AG04450 (cell line): ENCODE measurements around the gene ATN1. TPM values are rescaled to one million over a fixed set of nuclear protein-coding genes. Genes with fewer than 3 reads are reported as not detected.

Experiments used
- CTCF ChIA-PET: fragments of 300-600, 350-600 bp; formaldehyde crosslinking; extraction: SDS; loops from one replicate; lab custom pipeline; 2022; ENCODE audit warnings: antibody characterized with exemption, inconsistent platforms; lab: Charles Lee
- POLR2A ChIA-PET: fragments of 350-600 bp; formaldehyde crosslinking; extraction: SDS; loops from one replicate; lab custom pipeline; 2021; ENCODE audit warnings: antibody characterized with exemption, inconsistent platforms; lab: Yijun Ruan, JAX
- DNase-seq: peaks from one replicate; pipeline ENCODE4 v3.0.0-alpha.2; 2011; ENCODE audit warnings: low read depth, low spot score
- H3K27ac ChIP-seq: one replicate; pipeline ENCODE4 v1.5.1; 2012; ENCODE audit warnings: low read depth, low read length, control low read depth
- H3K27me3 ChIP-seq: one replicate; pipeline ENCODE4 v1.6.0; 2012; ENCODE audit warnings: low read length; ENCODE audit not compliant: control insufficient read depth, insufficient read depth
- H3K4me3 ChIP-seq: 2 replicates; pipeline ENCODE4 v1.5.1; 2011; ENCODE audit warnings: mild to moderate bottlenecking, low read depth, low read length, control low read depth
- H3K9me3 ChIP-seq: 2 replicates; pipeline ENCODE4 v1.5.1; 2012; ENCODE audit warnings: low read length; ENCODE audit not compliant: control insufficient read depth, insufficient read depth
- polyA plus RNA-seq: library from polyadenylated mRNA; depleted of rRNA; stranded (reverse); fragments of >200 nt; gene quantifications from 2 replicates; pipeline ENCODE4 v1.2.3, GENCODE V29; 2011
- TF ChIP-seq, protein P1 (sequence below): IDR thresholded peaks from 2 replicates; pipeline ENCODE4 v1.5.1; 2011; ENCODE audit warnings: low read depth, low read length, control low read depth, inconsistent platforms

The ATN1 gene
- polyA plus RNA-seq, 1 experiment, result 11.2 TPM

DNA sequence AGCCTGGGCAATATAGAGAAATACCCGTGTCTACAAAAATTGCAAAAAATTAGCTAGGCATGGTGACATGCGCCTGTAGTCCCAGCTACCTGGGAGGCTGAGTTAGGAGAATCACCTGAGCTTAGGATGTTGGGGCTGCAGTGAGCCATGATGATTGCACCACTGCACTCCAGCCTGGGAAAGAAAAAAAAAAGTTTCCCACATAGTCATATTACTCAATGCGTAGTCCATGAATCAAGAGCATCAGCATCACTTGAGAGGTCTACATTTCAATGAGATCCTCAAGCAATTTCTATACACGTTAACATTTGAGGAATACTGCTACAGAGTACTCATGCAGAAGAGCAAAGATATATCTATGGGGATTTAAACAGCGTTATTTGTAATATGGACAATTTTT lies 28.3 kb upstream of the ATN1 start:
- H3K27me3 ChIP-seq, result no peaks in the 10 kb centered on the region
- H3K27ac ChIP-seq, result no peak overlapping the region
- TF ChIP-seq, protein P1, sequence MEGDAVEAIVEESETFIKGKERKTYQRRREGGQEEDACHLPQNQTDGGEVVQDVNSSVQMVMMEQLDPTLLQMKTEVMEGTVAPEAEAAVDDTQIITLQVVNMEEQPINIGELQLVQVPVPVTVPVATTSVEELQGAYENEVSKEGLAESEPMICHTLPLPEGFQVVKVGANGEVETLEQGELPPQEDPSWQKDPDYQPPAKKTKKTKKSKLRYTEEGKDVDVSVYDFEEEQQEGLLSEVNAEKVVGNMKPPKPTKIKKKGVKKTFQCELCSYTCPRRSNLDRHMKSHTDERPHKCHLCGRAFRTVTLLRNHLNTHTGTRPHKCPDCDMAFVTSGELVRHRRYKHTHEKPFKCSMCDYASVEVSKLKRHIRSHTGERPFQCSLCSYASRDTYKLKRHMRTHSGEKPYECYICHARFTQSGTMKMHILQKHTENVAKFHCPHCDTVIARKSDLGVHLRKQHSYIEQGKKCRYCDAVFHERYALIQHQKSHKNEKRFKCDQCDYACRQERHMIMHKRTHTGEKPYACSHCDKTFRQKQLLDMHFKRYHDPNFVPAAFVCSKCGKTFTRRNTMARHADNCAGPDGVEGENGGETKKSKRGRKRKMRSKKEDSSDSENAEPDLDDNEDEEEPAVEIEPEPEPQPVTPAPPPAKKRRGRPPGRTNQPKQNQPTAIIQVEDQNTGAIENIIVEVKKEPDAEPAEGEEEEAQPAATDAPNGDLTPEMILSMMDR, result no peak
- DNase-seq, result no peak
- no peaks in the 10 kb centered on the region for H3K9me3 ChIP-seq
- ChIA-PET POLR2A (no interaction called here), CTCF (interaction anchor here (1.3 to 1.6 kb wide), 2 partner anchors 8 to 27 kb away, joined by 5 to 8 read pairs; partner anchors contain the start of gene SPSB2)
- H3K4me3 ChIP-seq, result no peak overlapping the region

DNA sequence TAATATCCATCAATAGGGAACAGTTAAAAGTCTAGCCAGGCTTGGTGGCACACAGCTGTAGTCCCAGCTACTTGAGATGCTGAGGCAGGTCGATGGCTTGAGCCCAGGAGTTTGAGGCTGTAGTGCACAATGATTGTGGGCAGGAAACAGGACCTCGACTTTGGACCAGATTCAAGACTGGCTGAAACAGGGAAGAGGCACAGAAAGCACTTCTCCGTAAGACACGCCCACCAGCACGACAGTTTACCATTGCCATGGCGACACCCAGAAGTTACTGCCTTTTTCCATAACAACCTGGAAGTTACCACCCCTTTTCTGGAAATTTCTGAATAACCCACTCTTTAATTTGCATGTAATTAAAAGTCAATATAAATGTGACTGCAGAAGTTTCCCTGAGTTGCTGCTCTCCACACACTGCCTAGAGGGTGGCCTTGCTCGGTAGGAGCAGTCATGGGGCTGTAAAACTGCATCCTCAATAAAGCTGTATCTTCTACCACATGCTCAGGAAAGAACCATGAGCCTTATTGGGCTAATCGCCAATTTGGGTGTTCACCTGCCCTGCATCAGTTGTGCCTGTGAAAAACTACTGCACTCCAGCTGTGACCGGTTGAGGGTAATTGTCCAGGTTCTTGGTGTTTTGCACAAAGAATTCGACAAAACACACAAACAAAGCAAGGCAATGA lies 27.8 kb upstream of the ATN1 start:
- Histone ChIP-seq H3K9me3 (no peaks in the 10 kb centered on the region), H3K4me3 (no peak overlapping the region), H3K27me3 (no peaks in the 10 kb centered on the region), H3K27ac (no peak overlapping the region)
- ChIA-PET CTCF (interaction anchor here (1.3 to 1.6 kb wide), 2 partner anchors 9 to 27 kb away, joined by 5 to 8 read pairs; partner anchors contain the start of gene SPSB2), POLR2A (no interaction called here)
- TF ChIP-seq, protein P1, result no peak
- DNase-seq, result no peak

DNA sequence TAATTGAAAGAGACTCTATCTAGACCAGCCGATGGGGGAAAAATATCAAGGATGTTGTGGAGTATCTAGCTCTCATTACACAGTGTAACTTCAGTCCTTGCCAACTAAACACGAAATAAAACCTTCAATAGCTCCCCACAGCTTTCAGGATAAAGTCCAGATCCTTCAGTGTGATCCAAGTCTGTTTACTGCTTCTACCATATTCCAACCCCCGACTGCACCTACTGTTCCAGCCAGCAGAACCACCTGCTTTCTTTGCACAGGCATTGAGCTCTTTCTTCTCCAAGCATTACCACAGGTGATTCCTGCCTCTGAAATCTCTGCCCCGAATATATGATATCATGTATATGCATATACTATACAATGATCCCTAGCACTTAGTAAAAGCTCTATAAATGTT lies 25.3 kb upstream of the ATN1 start:
- Histone ChIP-seq H3K27ac (no peak overlapping the region), H3K27me3 (no peaks in the 10 kb centered on the region), H3K4me3 (no peak overlapping the region), H3K9me3 (no peaks in the 10 kb centered on the region)
- ChIA-PET CTCF (interaction anchor here (0.7 to 1.5 kb wide), 5 partner anchors 11 to 59 kb away, joined by 3 to 16 read pairs (median 3); partner anchors contain the start of gene SPSB2), POLR2A (interaction anchor here (1.1 to 1.6 kb wide), 2 partner anchors 11 to 29 kb away, joined by 5 read pairs; partner anchors contain the start of gene SPSB2)
- DNase-seq, result no peak
- TF ChIP-seq, protein P1, result no peak

DNA sequence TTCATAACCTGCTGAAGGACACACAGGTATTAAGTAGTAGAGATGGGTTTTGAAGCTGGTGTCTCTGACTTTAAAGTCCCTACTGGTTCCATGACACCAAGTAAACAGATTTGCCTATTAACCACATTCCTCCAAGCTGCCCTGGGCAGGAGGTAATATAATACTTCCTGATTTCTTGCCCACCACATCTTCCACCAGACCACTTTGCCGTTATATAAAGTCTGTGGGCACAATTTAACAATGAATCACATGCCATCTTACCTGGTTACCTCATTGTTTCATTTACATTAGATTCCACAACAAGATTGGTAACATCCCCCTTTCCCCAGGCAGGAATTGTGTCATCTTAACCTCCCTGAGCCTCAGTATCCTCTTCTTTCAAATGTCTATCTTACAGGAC lies 24.0 kb upstream of the ATN1 start:
- TF ChIP-seq, protein P1, result no peak
- H3K27me3 ChIP-seq, result no peaks in the 10 kb centered on the region
- no peaks in the 10 kb centered on the region for H3K9me3 ChIP-seq
- no peak overlapping the region for H3K4me3 ChIP-seq
- CTCF ChIA-PET, result interaction anchor here (1.0 to 4.3 kb wide), 2 partner anchors 12 to 21 kb away, joined by 3 to 21 read pairs; no protein-coding TSS in a partner anchor
- POLR2A ChIA-PET, result no interaction called here
- no peak overlapping the region for H3K27ac ChIP-seq
- no peak for DNase-seq
